HepG2 (cell line): Measurements from ENCODE around the gene CARD9. TPM values are rescaled to one million over a fixed set of nuclear protein-coding genes. Genes with fewer than 3 reads are reported as not detected.
A peak's percentile ranks its signal among the peaks of the same experiment; 100 is the strongest.

Experiments used
- CTCF ChIP-seq: sonication (generic); formaldehyde crosslinking; IDR thresholded peaks from 2 replicates; pipeline ENCODE4 v1.5.0; 2020; ENCODE audit warnings: mild to moderate bottlenecking, missing genetic modification reagents, moderate library complexity
- GABPA ChIP-seq, 2 experiments: IDR thresholded peaks; 2 replicates each; pipeline ENCODE4 v1.6.1; 2011 to 2016; ENCODE audit warnings: low read depth in 2 of 2, low read length in 1 of 2, missing biosample characterization in 1 of 2, missing genetic modification characterization in 1 of 2
- NFIB ChIP-seq: sonication (generic); formaldehyde crosslinking; IDR thresholded peaks from 2 replicates; pipeline ENCODE4 v1.9.0; 2021; ENCODE audit warnings: missing genetic modification reagents, mild to moderate bottlenecking, borderline replicate concordance
- NR2C2 ChIP-seq: sonication (generic); formaldehyde crosslinking; IDR thresholded peaks from 2 replicates; pipeline ENCODE4 v1.4.0; 2020; ENCODE audit warnings: missing genetic modification reagents, mild to moderate bottlenecking, moderate library complexity, borderline replicate concordance
- NR2F6 ChIP-seq, 2 experiments: IDR thresholded peaks; 2 replicates each; pipeline ENCODE4 v1.6.1; 2016; ENCODE audit warnings: antibody characterized with exemption in 1 of 2, mild to moderate bottlenecking in 1 of 2
- PAXIP1 ChIP-seq: sonication (generic); formaldehyde crosslinking; conservative IDR thresholded peaks from 2 replicates; pipeline ENCODE4 v1.4.0; 2020; ENCODE audit warnings: mild to moderate bottlenecking, missing genetic modification reagents, moderate library complexity
- PTBP1 ChIP-seq: fragments of 200-400 bp; formaldehyde crosslinking; IDR thresholded peaks from 2 replicates; pipeline ENCODE4 v1.6.1; 2018; ENCODE audit warnings: low read length, low read depth; ENCODE audit not compliant: poor library complexity, severe bottlenecking
- SAP130 ChIP-seq: IDR thresholded peaks from 2 replicates; pipeline ENCODE4 v1.6.1; 2016; ENCODE audit warnings: low read depth
- SPEN ChIP-seq: sonication (generic); formaldehyde crosslinking; IDR thresholded peaks from 2 replicates; pipeline ENCODE4 v1.5.1; 2020; ENCODE audit warnings: low read depth, mild to moderate bottlenecking, missing genetic modification reagents
- TBX2 ChIP-seq: sonication (generic); formaldehyde crosslinking; IDR thresholded peaks from 2 replicates; pipeline ENCODE4 v1.5.0; 2020; ENCODE audit warnings: missing genetic modification reagents, mild to moderate bottlenecking, borderline replicate concordance
- ZBTB38 ChIP-seq: sonication (generic); formaldehyde crosslinking; IDR thresholded peaks from 2 replicates; pipeline ENCODE4 v1.5.1; 2020; ENCODE audit warnings: mild to moderate bottlenecking, missing genetic modification reagents
- ZBTB7B ChIP-seq: sonication (generic); formaldehyde crosslinking; IDR thresholded peaks from 2 replicates; pipeline ENCODE4 v1.4.0; 2020; ENCODE audit warnings: missing genetic modification reagents
- ZNF607 ChIP-seq: sonication (generic); formaldehyde crosslinking; IDR thresholded peaks from 2 replicates; pipeline ENCODE4 v1.5.1; 2020; ENCODE audit warnings: missing genetic modification reagents, mild to moderate bottlenecking, borderline replicate concordance
- ZNF687 ChIP-seq: sonication (generic); formaldehyde crosslinking; IDR thresholded peaks from 2 replicates; pipeline ENCODE4 v1.5.1; 2020; ENCODE audit warnings: mild to moderate bottlenecking, missing genetic modification reagents, moderate library complexity
- ZNF691 ChIP-seq: sonication (generic); formaldehyde crosslinking; IDR thresholded peaks from 2 replicates; pipeline ENCODE4 v1.4.0; 2020; ENCODE audit warnings: missing genetic modification reagents, low read depth, mild to moderate bottlenecking, borderline replicate concordance
- ZNF788 ChIP-seq: sonication (generic); formaldehyde crosslinking; IDR thresholded peaks from 2 replicates; pipeline ENCODE4 v1.5.0; 2020; ENCODE audit warnings: mild to moderate bottlenecking, missing genetic modification reagents, borderline replicate concordance
- polyA plus RNA-seq, 8 experiments: library from polyadenylated mRNA; depleted of rRNA in 3 of 8; stranded (reverse) in 7 of 8; unstranded in 1 of 8; fragments of >200 nt; fragmentation: Illumina TruSeq in 4 of 8; extraction: Trizol in 4 of 8; gene quantifications; 2 replicates each; pipeline versions ENCODE4 v1.2.1 to v1.2.3, GENCODE V29; 2011 to 2016; ENCODE audit warnings: low read depth in 4 of 8, missing spikeins in 1 of 8, mixed read lengths in 1 of 8; ENCODE audit not compliant: insufficient read depth in 1 of 8
- total RNA-seq, 5 experiments: library from RNA; depleted of rRNA; stranded (reverse); fragments of >200 nt; fragmentation: Illumina TruSeq; extraction: Trizol; gene quantifications; 2 replicates each; pipeline ENCODE4 v1.2.3, GENCODE V29; 2016; ENCODE audit warnings: low read depth in 1 of 5

CARD9 gene
- total and polyA plus RNA-seq, 2 of the 13 experiments (the other 11 are each of a cell fraction or from before 2014, with no cell fraction given), result 3.3 to 7.4 TPM

- TF ChIP-seq ZNF788 (CRISPR knock-in tag) (peak; percentile 26; the same call in 1 of the 2 replicates), TBX2 (CRISPR knock-in tag) (peak; percentile 27; the same call in 1 of the 2 replicates), ZNF687 (CRISPR knock-in tag) (peak; percentile 54), SPEN (peak; percentile 47; the same call in 1 of the 2 replicates), ZNF691 (no peak), PAXIP1 (CRISPR knock-in tag) (peak; percentile 52; the same call in 1 of the 2 replicates), ZNF607 (no peak), NFIB (CRISPR knock-in tag) (no peak), PTBP1 (no peak), ZBTB7B (peak; percentile 39; the same call in 1 of the 2 replicates), GABPA (IDR thresholded peaks at IDR 0.05; ENCODE audit: low read depth, low read length) (no peak), GABPA (CRISPR knock-in tag; IDR thresholded peaks at IDR 0.05; ENCODE audit: low read depth) (no peak), NR2F6 (IDR thresholded peaks at IDR 0.05) (no peak), NR2F6 (CRISPR knock-in tag; IDR thresholded peaks at IDR 0.05) (peak; percentile 46; the same call in 1 of the 2 replicates), ZBTB38 (CRISPR knock-in tag) (peak; percentile 42; the same call in 1 of the 2 replicates), NR2C2 (CRISPR knock-in tag) (peak; percentile 81), CTCF (peak; percentile 25; the same call in 1 of the 2 replicates), SAP130 (CRISPR knock-in tag) (peak; percentile 26; the same call in 1 of the 2 replicates)
Measured at GRCh38 chr9:136331556-136332481, 41.6 kb downstream of the CARD9 start (continued).
